ENCODE results near the gene DHH.
"Not testable (repeated sequence)": the region's sequence is repeated elsewhere in the genome, so short reads cannot be mapped to it uniquely, and the experiment has no call there.

Gene DHH

GRCh38 chr12:49068879-49069506, 25.6 kb downstream of the DHH start:
- DNase-seq = no peak

- DNase-seq = no peak
These were observed 28.5 kb downstream of the DHH start for GRCh38 chr12:49066120-49066519.

GRCh38 chr12:49064767-49065152, 29.8 kb downstream of the DHH start:
- no peak for DNase-seq

- not testable (repeated sequence) for DNase-seq
These were observed 32.7 kb downstream of the DHH start for GRCh38 chr12:49061916-49062315.

- DNase-seq = no peak
These were observed 33.4 kb downstream of the DHH start for GRCh38 chr12:49061157-49061650.

GRCh38 chr12:49060237-49061156, 34.1 kb downstream of the DHH start, which contains the start of gene KMT2D:
TSS of gene KMT2D (minus strand) at chr12:49060794. CDS start at chr12:49055324, 5,470 bp downstream.
- DNase-seq = peak; percentile 77

- no peak for DNase-seq
These were observed 35.1 kb downstream of the DHH start for GRCh38 chr12:49059299-49060171.

GRCh38 chr12:49059045-49059298, 35.6 kb downstream of the DHH start:
- DNase-seq = no peak

GRCh38 chr12:49058366-49059044, 36.1 kb downstream of the DHH start:
- DNase-seq = no peak

- no peak for DNase-seq
These were observed 36.7 kb downstream of the DHH start for GRCh38 chr12:49057888-49058287.

GRCh38 chr12:49055978-49056754, 38.4 kb downstream of the DHH start:
- peak; percentile 24 for DNase-seq

- DNase-seq = no peak
These were observed 39.5 kb downstream of the DHH start for GRCh38 chr12:49055092-49055491.

GRCh38 chr12:49054524-49054923, 40.1 kb downstream of the DHH start:
- DNase-seq = no peak

- no peak for DNase-seq
These were observed 40.5 kb downstream of the DHH start for GRCh38 chr12:49054096-49054495.

- DNase-seq = no peak
These were observed 42.0 kb downstream of the DHH start for GRCh38 chr12:49052451-49053208.

- no peak for DNase-seq
These were observed 42.7 kb downstream of the DHH start for GRCh38 chr12:49051777-49052438.

GRCh38 chr12:49051373-49051764, 43.2 kb downstream of the DHH start:
- no peak for DNase-seq

- no peak for DNase-seq
These were observed 43.9 kb downstream of the DHH start for GRCh38 chr12:49050507-49051372.

GRCh38 chr12:49049566-49050224, 44.9 kb downstream of the DHH start:
- no peak for DNase-seq

Data from T-helper 9 cell (primary cell).